AG04450 (cell line): Measurements from ENCODE around the gene CENPF. TPM values are rescaled to one million over a fixed set of nuclear protein-coding genes. Genes with fewer than 3 reads are reported as not detected.
A peak's percentile ranks its signal among the peaks of the same experiment; 100 is the strongest.

ENCODE experiments used
- CTCF ChIA-PET: fragments of 300-600, 350-600 bp; formaldehyde crosslinking; extraction: SDS; loops from one replicate; lab custom pipeline; 2022; ENCODE audit warnings: antibody characterized with exemption, inconsistent platforms; lab: Charles Lee
- POLR2A ChIA-PET: fragments of 350-600 bp; formaldehyde crosslinking; extraction: SDS; loops from one replicate; lab custom pipeline; 2021; ENCODE audit warnings: antibody characterized with exemption, inconsistent platforms; lab: Yijun Ruan, JAX
- DNase-seq: peaks from one replicate; pipeline ENCODE4 v3.0.0-alpha.2; 2011; ENCODE audit warnings: low read depth, low spot score
- H3K27ac ChIP-seq: one replicate; pipeline ENCODE4 v1.5.1; 2012; ENCODE audit warnings: low read depth, low read length, control low read depth
- H3K27me3 ChIP-seq: one replicate; pipeline ENCODE4 v1.6.0; 2012; ENCODE audit warnings: low read length; ENCODE audit not compliant: control insufficient read depth, insufficient read depth
- H3K4me3 ChIP-seq: 2 replicates; pipeline ENCODE4 v1.5.1; 2011; ENCODE audit warnings: mild to moderate bottlenecking, low read depth, low read length, control low read depth
- H3K9me3 ChIP-seq: 2 replicates; pipeline ENCODE4 v1.5.1; 2012; ENCODE audit warnings: low read length; ENCODE audit not compliant: control insufficient read depth, insufficient read depth
- polyA minus RNA-seq: library from RNA; depleted of rRNA, polyadenylated mRNA; stranded (reverse); fragments of >200 nt; gene quantifications from 2 replicates; pipeline ENCODE4 v1.2.3, GENCODE V29; 2011; rRNA and poly(A)+ RNA removed
- polyA plus RNA-seq: library from polyadenylated mRNA; depleted of rRNA; stranded (reverse); fragments of >200 nt; gene quantifications from 2 replicates; pipeline ENCODE4 v1.2.3, GENCODE V29; 2011; rRNA removed
- TF ChIP-seq, protein P1 (sequence below): IDR thresholded peaks from 2 replicates; pipeline ENCODE4 v1.5.1; 2011; ENCODE audit warnings: low read depth, low read length, control low read depth, inconsistent platforms

The CENPF gene, protein sequence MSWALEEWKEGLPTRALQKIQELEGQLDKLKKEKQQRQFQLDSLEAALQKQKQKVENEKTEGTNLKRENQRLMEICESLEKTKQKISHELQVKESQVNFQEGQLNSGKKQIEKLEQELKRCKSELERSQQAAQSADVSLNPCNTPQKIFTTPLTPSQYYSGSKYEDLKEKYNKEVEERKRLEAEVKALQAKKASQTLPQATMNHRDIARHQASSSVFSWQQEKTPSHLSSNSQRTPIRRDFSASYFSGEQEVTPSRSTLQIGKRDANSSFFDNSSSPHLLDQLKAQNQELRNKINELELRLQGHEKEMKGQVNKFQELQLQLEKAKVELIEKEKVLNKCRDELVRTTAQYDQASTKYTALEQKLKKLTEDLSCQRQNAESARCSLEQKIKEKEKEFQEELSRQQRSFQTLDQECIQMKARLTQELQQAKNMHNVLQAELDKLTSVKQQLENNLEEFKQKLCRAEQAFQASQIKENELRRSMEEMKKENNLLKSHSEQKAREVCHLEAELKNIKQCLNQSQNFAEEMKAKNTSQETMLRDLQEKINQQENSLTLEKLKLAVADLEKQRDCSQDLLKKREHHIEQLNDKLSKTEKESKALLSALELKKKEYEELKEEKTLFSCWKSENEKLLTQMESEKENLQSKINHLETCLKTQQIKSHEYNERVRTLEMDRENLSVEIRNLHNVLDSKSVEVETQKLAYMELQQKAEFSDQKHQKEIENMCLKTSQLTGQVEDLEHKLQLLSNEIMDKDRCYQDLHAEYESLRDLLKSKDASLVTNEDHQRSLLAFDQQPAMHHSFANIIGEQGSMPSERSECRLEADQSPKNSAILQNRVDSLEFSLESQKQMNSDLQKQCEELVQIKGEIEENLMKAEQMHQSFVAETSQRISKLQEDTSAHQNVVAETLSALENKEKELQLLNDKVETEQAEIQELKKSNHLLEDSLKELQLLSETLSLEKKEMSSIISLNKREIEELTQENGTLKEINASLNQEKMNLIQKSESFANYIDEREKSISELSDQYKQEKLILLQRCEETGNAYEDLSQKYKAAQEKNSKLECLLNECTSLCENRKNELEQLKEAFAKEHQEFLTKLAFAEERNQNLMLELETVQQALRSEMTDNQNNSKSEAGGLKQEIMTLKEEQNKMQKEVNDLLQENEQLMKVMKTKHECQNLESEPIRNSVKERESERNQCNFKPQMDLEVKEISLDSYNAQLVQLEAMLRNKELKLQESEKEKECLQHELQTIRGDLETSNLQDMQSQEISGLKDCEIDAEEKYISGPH (N-terminal part only)
- polyA plus RNA-seq = 11.1 and 17.5 TPM in 2 replicates
- 7.4 and 14.5 TPM in 2 replicates for polyA minus RNA-seq

DNA sequence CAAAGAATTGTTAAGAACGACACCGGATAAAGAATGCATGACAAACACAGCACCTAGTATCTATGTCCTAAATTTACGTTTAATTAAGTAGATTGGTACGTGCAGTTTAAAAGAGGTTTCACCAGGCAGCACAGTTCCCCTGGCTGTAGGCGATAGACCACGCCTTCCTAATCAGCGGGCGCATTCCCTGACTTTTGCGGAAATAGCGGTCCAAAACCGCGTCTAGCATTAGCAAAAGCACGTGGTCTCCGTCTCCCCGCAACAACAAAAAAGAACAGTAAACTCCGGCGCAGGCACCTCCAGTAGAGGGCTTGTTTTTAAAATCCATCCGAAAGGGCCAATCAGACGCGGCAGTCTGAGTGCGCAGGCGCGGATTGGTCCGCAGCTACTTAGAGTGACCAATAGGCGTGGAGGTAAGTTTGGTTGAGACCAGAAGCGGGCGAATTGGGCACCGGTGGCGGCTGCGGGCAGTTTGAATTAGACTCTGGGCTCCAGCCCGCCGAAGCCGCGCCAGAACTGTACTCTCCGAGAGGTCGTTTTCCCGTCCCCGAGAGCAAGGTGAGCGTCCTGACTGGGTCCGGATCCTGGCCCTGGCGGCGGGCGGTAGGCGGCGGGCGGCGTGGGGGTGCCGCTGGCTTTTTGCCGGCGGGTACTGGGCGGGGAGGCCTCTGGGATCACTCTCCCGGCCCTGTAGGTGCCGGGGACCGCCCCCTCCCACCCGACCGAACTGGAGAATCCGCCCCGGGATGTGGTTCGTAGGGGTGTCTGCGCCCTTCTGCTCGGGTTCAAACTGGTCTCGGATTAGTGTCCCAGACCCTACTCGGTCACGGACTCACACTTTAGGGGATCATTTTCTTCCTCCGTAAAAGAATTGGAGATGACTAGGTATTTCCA lies at the start of gene CENPF:
Gene CENPF, plus strand, starts transcription at position 432 of the 894 bp plus-strand sequence. CDS start 10,560 bp downstream, outside the sequence.
- TF ChIP-seq, protein P1, sequence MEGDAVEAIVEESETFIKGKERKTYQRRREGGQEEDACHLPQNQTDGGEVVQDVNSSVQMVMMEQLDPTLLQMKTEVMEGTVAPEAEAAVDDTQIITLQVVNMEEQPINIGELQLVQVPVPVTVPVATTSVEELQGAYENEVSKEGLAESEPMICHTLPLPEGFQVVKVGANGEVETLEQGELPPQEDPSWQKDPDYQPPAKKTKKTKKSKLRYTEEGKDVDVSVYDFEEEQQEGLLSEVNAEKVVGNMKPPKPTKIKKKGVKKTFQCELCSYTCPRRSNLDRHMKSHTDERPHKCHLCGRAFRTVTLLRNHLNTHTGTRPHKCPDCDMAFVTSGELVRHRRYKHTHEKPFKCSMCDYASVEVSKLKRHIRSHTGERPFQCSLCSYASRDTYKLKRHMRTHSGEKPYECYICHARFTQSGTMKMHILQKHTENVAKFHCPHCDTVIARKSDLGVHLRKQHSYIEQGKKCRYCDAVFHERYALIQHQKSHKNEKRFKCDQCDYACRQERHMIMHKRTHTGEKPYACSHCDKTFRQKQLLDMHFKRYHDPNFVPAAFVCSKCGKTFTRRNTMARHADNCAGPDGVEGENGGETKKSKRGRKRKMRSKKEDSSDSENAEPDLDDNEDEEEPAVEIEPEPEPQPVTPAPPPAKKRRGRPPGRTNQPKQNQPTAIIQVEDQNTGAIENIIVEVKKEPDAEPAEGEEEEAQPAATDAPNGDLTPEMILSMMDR = peak; percentile 29; the same call in 1 of the 2 replicates
- CTCF ChIA-PET = interaction anchor here (0.6 to 2.1 kb wide), 4 partner anchors 215 to 389 kb away, joined by 3 to 7 read pairs (median 3); no protein-coding TSS in a partner anchor
- POLR2A ChIA-PET = no interaction called here
- DNase-seq = peak; percentile 96
- peaks cover 3% of the 10 kb centered on the region; the same call in 1 of the 2 replicates for H3K9me3 ChIP-seq
- H3K4me3 ChIP-seq = peak within 1 kb of the TSS; percentile 80
- no peaks in the 10 kb centered on the region for H3K27me3 ChIP-seq
- H3K27ac ChIP-seq = peak within 1 kb of the TSS; percentile 11

DNA sequence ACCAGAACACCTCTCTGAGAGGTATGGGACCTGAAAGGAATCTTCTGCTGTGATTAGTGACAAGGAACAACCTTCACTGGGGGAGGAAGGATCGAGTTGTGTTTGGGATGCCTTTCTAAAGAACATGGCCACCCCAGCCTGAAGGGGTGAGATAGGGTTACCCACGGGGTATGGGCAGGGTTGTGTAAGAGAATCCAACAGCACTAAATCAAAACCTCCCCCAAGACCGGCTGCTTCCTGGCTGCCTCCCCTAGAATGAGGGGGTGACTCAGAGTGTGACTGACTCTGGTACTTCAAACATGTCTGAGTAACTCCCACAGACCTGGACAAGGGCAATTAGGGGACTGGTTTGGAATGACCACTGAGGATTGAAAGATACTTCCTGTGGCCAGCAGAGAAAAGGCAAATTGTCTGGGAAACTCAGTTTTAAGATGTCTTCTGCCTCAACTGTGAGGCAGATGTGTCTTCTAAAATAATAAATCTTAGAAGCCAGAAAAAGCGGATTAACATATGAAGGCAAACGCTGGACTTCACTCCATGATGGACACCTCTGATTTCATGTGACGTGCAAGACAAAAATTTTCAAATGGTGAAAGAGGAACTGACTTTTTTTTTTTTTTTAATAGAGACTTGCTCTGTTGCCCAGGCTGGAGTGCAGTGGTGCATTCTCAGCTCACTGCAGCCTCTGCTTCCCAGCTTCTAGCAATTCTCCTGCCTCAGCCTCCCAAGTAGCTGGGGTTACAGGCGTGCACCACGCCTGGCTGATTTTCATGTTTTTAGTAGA lies 44.9 kb upstream of the CENPF start:
- POLR2A ChIA-PET = no interaction called here
- CTCF ChIA-PET = interaction anchor here (0.7 to 1.0 kb wide), 2 partner anchors 26 to 724 kb away, joined by 3 read pairs; no protein-coding TSS in a partner anchor
- H3K4me3 ChIP-seq = no peak overlapping the region

DNA sequence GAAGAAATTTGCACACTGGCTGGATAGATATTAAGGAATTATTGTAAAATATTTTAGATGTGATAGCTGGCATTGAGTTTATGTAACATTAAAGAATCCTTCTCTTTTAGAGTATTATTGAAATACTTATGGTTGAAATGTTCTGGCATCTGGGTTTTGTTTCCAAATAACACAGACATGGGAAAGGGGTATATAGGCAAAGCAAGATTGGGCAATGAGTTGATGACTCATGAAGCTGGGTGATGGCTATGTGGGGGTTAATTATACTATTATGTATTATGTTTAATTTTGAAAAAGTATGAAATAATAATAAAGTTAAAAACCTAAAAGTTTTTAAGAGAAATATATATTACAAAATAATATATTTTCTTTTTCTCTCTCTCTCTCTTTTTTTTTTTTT lies 39.1 kb upstream of the CENPF start:
- ChIA-PET CTCF (interaction anchor here (1.7 kb wide), 1 partner anchor 12 kb away, joined by 5 read pairs; the partner anchor contains the start of gene PTPN14), POLR2A (interaction anchor here (0.6 to 1.2 kb wide), 4 partner anchors 9 to 953 kb away, joined by 3 to 8 read pairs (median 4); partner anchors contain the start of gene PTPN14)
- no peaks in the 10 kb centered on the region for H3K9me3 ChIP-seq
- H3K4me3 ChIP-seq = no peak overlapping the region
- TF ChIP-seq, protein P1 = no peak
- H3K27me3 ChIP-seq = no peaks in the 10 kb centered on the region
- H3K27ac ChIP-seq = no peak overlapping the region
- DNase-seq = no peak

More for the DNA sequence above, 44.9 kb upstream of the CENPF start:
- Histone ChIP-seq H3K27ac (peak overlapping the region; percentile 3), H3K9me3 (no peaks in the 10 kb centered on the region), H3K27me3 (no peaks in the 10 kb centered on the region)
- TF ChIP-seq, protein P1 = no peak
- DNase-seq = peak; percentile 61
